ENCODE results near the gene CCDC188.

CCDC188 gene

GRCh38 chr22:20127869-20128618, 22.8 kb downstream of the CCDC188 start:
- H3K4me3 ChIP-seq (ENCODE audit: low read length), result no peak overlapping the region
- no peak for DNase-seq (ENCODE audit: low read depth, low spot score)

DNA sequence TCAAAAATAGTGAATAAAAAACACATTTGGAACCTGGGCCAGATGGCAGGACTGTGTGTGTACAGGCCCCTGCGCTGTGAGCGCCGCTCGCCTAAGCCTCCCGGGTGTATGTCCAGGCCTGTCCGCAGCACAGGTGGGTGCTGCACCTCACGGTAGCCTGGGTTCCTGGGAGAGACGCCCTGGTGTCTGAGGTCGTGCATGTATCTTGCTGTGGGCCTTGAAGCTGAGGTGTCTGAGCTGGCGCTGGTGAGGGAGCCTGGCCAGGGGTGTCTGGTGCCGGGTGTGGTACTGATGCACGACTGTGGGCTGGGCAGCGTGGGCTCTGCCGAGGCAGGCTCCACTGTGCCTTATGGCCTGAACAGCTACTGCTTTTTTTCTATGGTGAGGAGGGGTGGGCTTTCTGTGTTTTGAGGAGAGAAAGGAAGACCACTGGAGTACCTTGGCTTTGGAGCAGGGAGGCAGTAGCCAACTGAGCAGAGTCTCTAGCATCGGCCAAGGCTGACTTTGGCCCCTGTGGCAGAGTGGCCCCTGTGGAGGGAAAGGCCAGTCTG, 23.5 kb downstream of the CCDC188 start:
- DNase-seq (ENCODE audit: low read depth, low spot score), result no peak
- H3K4me3 ChIP-seq (ENCODE audit: low read length), result no peak overlapping the region

GRCh38 chr22:20126284-20127029, 24.4 kb downstream of the CCDC188 start:
- DNase-seq (ENCODE audit: low read depth, low spot score), result no peak
- no peak overlapping the region for H3K4me3 ChIP-seq (ENCODE audit: low read length)

DNA sequence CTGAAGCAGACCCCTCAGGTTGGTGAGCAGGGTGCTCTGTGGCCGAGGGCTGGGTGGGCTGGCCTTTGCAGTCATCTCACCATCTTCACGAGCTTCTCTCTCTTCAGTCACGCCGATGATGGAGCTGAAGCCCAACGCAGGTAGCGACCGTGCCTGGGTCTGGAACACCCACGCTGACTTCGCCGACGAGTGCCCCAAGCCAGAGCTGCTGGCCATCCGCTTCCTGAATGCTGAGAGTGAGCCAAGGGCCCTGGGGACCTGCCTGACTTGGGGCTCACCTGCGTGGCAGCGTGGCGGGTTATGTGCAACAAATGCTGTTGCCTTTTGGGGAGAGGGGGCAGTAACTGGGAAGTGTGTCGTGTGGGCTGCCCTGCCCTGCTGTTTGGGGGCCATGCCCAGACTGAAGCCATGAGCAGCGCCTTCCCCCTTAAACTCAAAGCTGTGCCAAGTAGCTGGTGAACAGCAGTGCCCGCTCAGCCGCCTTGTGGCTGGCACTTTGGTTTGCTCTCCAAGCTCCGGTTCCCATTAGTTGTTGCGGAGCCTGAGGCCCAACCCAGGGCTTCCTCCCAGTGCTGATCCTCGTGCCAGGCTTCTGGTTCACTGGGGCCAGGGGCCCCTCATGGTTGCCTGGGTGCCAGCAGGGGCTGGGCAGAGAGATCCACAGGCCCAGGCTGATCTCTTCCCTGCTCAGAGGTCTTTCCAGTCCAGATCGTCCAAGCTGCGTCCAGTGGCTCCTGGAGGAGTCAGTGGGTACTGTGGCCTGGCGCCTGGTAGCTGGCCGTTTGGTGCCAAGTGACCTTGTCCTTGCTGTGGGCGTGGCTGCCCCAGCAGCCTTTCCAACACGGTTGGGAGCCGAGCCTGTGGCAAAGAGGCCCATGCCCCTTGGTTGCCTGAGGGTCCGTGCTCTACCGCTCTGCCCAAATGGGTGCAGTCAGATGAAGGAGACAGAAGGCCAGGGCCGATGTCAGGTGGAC, 25.4 kb downstream of the CCDC188 start:
- H3K4me3 ChIP-seq (ENCODE audit: low read length), result no peak overlapping the region
- no peak for DNase-seq (ENCODE audit: low read depth, low spot score)

DNA sequence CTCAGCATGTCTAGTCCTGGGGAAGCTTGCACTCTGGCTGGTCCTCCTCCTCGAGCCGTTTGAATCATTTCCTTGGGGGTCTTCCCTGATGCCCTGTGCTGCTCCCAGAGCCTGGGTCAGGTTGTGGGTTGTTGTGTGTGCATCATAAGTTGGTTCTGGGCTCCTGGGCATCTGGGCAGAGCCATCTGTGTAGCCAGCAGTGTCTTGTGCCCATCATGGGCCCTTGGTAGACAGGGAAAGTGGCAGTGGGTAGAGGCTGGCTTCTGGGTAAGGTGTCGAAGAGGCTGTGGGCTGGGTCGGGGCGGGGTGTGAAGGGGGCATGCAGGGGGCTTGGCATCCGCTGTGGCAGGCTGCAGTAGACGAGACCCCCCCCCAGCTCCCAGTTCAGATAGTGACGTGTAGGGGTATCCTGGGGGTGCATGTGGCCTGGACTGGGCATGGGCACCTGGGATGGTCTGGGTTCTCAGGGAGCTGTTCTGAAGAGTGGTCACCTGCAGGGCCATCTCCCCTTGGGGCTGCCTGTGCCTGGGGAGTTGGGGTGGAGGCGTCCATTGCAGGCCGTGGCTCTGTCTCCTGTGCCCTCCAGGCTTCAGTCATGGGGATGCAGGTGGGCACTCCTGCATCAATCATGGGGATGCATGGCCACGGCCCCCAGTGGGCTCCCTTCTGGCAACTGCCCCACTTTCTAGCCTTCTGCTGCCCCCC, 26.6 kb downstream of the CCDC188 start:
- H3K4me3 ChIP-seq (ENCODE audit: low read length), result no peak overlapping the region
- DNase-seq (ENCODE audit: low read depth, low spot score), result no peak

DNA sequence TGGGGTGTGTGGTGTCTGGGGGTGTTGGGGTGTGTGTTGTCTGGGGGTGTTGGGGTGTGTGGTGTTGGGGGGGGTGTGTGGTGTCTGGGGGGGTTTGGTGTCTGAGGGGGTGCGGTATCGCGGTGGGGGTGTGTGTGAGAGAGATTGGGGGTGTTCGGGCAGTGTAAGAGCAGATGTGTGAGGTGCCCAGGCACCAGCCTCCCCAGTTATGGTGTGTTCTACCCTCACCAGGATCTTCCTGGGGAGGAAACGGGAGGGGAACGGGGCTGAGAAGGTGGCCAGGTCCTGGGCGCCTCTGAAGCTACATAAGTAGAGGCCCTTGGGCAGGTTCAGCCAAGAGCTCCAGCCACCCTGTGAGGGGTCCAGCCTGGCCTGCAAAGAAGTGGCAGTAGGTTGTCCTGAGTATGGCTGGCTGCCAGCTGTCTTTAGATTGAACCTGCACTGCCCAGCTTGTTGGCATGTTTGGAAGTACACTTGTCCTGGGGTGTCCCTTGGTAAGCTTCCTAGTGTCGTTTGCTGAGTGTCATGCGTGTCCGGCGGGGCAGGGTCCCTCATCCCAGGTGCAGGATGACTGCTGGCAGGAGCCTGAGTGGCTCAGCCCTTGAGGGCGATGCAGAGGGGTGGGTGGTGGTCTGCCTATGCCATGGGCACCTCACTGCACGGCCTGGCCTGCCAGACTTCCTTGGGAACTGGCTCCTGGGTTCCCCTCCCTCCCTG, 27.3 kb downstream of the CCDC188 start:
- no peak overlapping the region for H3K4me3 ChIP-seq (ENCODE audit: low read length)
- no peak for DNase-seq (ENCODE audit: low read depth, low spot score)

DNA sequence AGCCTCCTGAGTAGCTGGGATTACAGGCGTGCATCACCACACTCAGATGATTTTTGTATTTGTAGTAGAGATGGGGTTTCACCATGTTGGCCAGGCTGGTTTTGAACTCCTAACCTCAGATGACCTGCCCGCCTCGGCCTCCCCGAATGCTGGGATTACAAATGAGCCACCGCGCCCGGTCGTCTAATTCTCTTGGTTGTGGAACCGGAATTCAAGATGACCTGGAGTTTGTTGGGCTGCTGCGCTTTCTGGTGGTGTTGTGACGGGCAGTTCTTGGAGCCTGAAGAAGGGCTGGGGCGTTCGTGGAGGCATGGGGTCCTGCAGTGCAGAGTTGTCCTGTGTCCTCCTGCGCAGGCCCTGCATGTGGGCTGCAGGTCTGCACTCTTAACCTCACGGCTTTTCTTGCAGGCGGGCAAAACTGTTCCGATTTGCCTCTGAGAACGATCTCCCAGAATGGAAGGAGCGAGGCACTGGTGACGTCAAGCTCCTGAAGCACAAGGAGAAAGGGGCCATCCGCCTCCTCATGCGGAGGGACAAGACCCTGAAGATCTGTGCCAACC, 28.9 kb downstream of the CCDC188 start:
- H3K4me3 ChIP-seq (ENCODE audit: low read length), result no peak overlapping the region
- no peak for DNase-seq (ENCODE audit: low read depth, low spot score)

GRCh38 chr22:20118300-20119020, 32.4 kb downstream of the CCDC188 start:
- peak overlapping the region; percentile 98 for H3K4me3 ChIP-seq (ENCODE audit: low read length)
- DNase-seq (ENCODE audit: low read depth, low spot score), result no peak

GRCh38 chr22:20117633-20118299, 33.1 kb downstream of the CCDC188 start:
- no peak for DNase-seq (ENCODE audit: low read depth, low spot score)
- H3K4me3 ChIP-seq (ENCODE audit: low read length), result peak overlapping the region; percentile 98

- peak within 1 kb of the TSS; percentile 98 for H3K4me3 ChIP-seq (ENCODE audit: low read length)
- peak; percentile 96 for DNase-seq (ENCODE audit: low read depth, low spot score)
Measured at GRCh38 chr22:20116951-20117632, 33.8 kb downstream of the CCDC188 start, which contains the start of gene TRMT2A. Gene TRMT2A, minus strand, starts transcription at chr22:20117226. Its CDS starts 320 bp downstream, at chr22:20116906.

- H3K4me3 ChIP-seq (ENCODE audit: low read length), result peak overlapping the region; percentile 89
- no peak for DNase-seq (ENCODE audit: low read depth, low spot score)
Measured at GRCh38 chr22:20116376-20116950, 34.4 kb downstream of the CCDC188 start.

- H3K4me3 ChIP-seq (ENCODE audit: low read length), result peak within 1 kb of the TSS; percentile 89
Measured at GRCh38 chr22:20115691-20116375, 35.0 kb downstream of the CCDC188 start, which contains the start of gene RANBP1. Gene RANBP1, plus strand, starts transcription at chr22:20116104. Its CDS starts 81 bp downstream, at chr22:20116185.

DNA sequence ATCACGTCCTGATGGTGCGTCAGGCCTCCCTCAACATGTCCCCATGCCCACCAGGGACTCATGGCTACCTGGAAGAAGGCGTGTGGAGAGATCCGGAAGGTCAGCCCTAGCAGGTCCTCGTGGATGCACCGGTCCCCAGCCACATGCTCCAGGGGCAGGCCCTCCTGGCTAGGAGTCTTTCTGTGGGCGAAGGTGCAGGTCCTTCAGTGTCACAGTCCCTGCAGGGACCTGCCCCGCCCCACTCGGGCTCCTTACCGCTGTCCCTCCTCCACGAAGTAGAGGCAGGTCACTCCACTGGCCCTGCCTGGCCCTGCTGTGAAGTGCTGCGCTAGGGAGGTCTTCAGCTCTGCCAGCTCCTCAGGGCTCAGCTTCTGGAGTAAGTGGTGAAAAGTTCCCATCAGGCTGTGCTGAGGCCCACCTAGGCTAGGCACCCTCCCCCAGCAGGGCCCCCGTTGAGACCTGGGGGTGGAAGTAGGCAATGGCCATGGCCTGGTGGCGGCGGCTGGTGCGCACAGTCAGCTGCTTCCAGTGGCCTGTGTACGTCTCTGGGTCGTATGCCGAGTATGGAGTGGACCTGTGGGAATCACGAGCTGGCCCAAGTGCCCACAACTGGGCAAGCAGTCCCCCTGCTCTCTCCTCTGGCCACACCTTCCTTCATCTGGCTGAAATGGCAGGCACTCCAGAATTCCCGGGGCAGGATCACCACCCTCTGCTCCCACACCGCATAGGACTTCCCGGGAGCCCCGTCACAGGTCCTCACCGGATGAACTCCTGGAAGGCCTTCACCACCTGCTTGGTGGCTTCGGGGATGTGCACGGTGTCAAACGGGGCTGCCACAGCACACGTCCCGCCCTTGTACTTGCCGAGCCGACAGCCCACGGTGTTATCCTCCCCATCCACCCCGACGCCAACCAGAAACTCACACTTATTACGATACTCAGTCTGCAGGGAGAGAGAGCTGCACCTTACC, 36.1 kb downstream of the CCDC188 start:
- no peak for DNase-seq (ENCODE audit: low read depth, low spot score)
- no peak overlapping the region for H3K4me3 ChIP-seq (ENCODE audit: low read length)

More at GRCh38 chr22:20115691-20116375, 35.0 kb downstream of the CCDC188 start, which contains the start of gene RANBP1:
- DNase-seq (ENCODE audit: low read depth, low spot score), result no peak

All from Jurkat, Clone E6-1 (cell line).